KMS-11 (cell line): Measurements from ENCODE around the gene STMND1.
"Not testable (repeated sequence)": the region's sequence is repeated elsewhere in the genome, so short reads cannot be mapped to it uniquely, and the experiment has no call there.

Experiments
- H2AFZ ChIP-seq: fragments of 200-600 bp; sonication (generic); 2 replicates; pipeline ENCODE4 v1.6.1; 2016; ENCODE audit warnings: antibody characterized with exemption, mixed run types, low read depth
- H3K27ac ChIP-seq: fragments of 200-600 bp; sonication (generic); 2 replicates; pipeline ENCODE4 v1.6.1; 2016; ENCODE audit warnings: mild to moderate bottlenecking, mixed run types
- H3K27me3 ChIP-seq: fragments of 200-600 bp; sonication (generic); 2 replicates; pipeline ENCODE4 v1.6.1; 2017; ENCODE audit warnings: mild to moderate bottlenecking, low read depth, mixed run types, moderate library complexity; ENCODE audit not compliant: insufficient read depth
- H3K36me3 ChIP-seq: fragments of 200-600 bp; sonication (generic); 2 replicates; pipeline ENCODE4 v1.6.1; 2017; ENCODE audit warnings: mild to moderate bottlenecking, mixed run types; ENCODE audit not compliant: insufficient read depth
- H3K4me1 ChIP-seq: fragments of 200-600 bp; sonication (generic); 2 replicates; pipeline ENCODE4 v1.6.1; 2016; ENCODE audit warnings: mild to moderate bottlenecking, low read depth, mixed run types; ENCODE audit not compliant: poor library complexity, severe bottlenecking
- H3K4me2 ChIP-seq: fragments of 200-600 bp; sonication (generic); 2 replicates; pipeline ENCODE4 v1.7.0; 2016; ENCODE audit warnings: mild to moderate bottlenecking, mixed run types
- H3K4me3 ChIP-seq: fragments of 200-600 bp; sonication (generic); IDR thresholded peaks from 2 replicates; pipeline ENCODE4 v1.6.1; 2017; ENCODE audit warnings: low read depth, low read length, mixed read lengths; ENCODE audit not compliant: insufficient read depth
- H3K79me2 ChIP-seq: fragments of 200-600 bp; sonication (generic); 2 replicates; pipeline ENCODE4 v1.6.1; 2016; ENCODE audit warnings: low read depth, mixed run types; ENCODE audit not compliant: insufficient read depth
- H3K9ac ChIP-seq: fragments of 200-600 bp; sonication (generic); 2 replicates; pipeline ENCODE4 v1.6.1; 2016; ENCODE audit warnings: mild to moderate bottlenecking, mixed run types
- H4K20me1 ChIP-seq: fragments of 200-600 bp; sonication (generic); 2 replicates; pipeline ENCODE4 v1.6.1; 2016; ENCODE audit warnings: mild to moderate bottlenecking, mixed run types; ENCODE audit not compliant: insufficient read depth
- TF ChIP-seq, protein P1 (sequence below): fragments of 200-600 bp; sonication (generic); conservative IDR thresholded peaks from 2 replicates; pipeline ENCODE4 v1.6.1; 2017; ENCODE audit warnings: low read depth, mild to moderate bottlenecking, antibody characterized with exemption, low read length, moderate library complexity, mixed read lengths

The STMND1 gene

GRCh38 chr6:17066610-17067009, 35.2 kb upstream of the STMND1 start:
- no peak overlapping the region for H2AFZ ChIP-seq
- H3K27ac ChIP-seq: no peak overlapping the region
- no peaks in the 10 kb centered on the region for H3K27me3 ChIP-seq
- H4K20me1 ChIP-seq: no peaks in the 10 kb centered on the region
- H3K4me2 ChIP-seq: no peak overlapping the region
- no peaks in the 10 kb centered on the region for H3K79me2 ChIP-seq
- TF ChIP-seq, protein P1, sequence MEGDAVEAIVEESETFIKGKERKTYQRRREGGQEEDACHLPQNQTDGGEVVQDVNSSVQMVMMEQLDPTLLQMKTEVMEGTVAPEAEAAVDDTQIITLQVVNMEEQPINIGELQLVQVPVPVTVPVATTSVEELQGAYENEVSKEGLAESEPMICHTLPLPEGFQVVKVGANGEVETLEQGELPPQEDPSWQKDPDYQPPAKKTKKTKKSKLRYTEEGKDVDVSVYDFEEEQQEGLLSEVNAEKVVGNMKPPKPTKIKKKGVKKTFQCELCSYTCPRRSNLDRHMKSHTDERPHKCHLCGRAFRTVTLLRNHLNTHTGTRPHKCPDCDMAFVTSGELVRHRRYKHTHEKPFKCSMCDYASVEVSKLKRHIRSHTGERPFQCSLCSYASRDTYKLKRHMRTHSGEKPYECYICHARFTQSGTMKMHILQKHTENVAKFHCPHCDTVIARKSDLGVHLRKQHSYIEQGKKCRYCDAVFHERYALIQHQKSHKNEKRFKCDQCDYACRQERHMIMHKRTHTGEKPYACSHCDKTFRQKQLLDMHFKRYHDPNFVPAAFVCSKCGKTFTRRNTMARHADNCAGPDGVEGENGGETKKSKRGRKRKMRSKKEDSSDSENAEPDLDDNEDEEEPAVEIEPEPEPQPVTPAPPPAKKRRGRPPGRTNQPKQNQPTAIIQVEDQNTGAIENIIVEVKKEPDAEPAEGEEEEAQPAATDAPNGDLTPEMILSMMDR: no peak
- H3K36me3 ChIP-seq: no peaks in the 10 kb centered on the region
- no peak overlapping the region for H3K9ac ChIP-seq
- no peaks in the 10 kb centered on the region for H3K4me1 ChIP-seq
- no peak overlapping the region for H3K4me3 ChIP-seq

DNA sequence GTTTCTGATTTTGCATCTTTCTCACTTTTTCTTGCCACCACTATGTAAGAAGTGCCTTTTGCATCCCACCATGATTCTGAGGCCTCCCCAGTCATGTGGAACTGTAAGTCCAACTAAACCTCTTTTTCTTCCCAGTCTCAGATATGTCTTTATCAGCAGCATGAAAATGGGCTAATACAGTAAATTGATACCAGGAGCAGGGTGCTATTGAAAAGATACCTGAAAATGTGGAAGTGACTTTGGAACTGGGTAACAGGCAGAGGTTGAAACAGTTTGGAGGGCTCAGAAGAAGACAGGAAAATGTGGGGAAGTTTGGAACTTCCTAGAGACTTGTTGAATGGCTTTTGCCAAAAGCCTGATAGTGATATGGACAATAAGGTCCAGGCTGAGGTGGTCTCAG, 32.9 kb upstream of the STMND1 start:
- not testable (repeated sequence) for H3K4me1 ChIP-seq, H3K79me2 ChIP-seq, H3K4me2 ChIP-seq, H3K27ac ChIP-seq, H3K4me3 ChIP-seq, H3K9ac ChIP-seq, H3K36me3 ChIP-seq, H3K27me3 ChIP-seq, H4K20me1 ChIP-seq, H2AFZ ChIP-seq

DNA sequence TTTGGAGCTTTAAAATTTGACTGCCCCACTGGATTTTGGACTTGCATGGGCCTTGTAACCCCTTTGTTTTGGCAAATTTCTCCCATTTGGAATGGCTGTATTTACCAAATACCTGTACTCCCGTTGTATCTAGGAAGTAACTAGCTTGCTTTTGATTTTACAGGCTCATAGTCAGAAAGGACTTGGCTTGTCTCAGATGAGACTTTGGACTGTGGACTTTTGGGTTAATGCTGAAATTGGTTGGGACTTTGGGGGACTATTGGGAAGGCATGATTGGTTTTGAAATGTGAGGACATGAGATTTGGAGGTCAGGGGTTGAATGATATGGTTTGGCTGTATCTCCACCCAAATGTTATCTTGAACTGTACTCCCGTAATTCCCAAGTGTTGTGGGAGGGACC, 31.4 kb upstream of the STMND1 start:
- H3K79me2 ChIP-seq, H3K9ac ChIP-seq, H2AFZ ChIP-seq, H4K20me1 ChIP-seq, H3K27me3 ChIP-seq, H3K36me3 ChIP-seq, H3K4me1 ChIP-seq, H3K27ac ChIP-seq, H3K4me2 ChIP-seq, H3K4me3 ChIP-seq: not testable (repeated sequence)

DNA sequence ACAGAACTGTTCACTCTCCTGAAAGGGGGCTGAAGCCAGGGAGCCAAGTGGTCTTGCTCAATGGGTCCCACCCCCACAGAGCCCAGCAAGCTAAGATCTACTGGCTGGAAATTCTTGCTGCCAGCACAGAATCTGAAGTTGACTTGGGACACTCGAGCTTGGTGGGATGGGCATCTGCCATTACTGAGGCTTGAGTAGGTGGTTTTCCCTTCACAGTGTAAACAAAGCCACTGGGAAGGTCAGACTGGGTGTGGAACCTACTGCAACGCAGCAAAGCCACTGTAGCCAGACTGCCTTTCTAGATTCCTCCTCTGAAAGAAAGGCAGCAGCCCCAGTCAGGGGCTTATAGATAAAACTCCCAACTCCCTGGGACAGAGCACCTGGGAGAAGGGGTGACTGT, 28.3 kb upstream of the STMND1 start:
- H3K4me2 ChIP-seq, H3K79me2 ChIP-seq: not testable (repeated sequence)

DNA sequence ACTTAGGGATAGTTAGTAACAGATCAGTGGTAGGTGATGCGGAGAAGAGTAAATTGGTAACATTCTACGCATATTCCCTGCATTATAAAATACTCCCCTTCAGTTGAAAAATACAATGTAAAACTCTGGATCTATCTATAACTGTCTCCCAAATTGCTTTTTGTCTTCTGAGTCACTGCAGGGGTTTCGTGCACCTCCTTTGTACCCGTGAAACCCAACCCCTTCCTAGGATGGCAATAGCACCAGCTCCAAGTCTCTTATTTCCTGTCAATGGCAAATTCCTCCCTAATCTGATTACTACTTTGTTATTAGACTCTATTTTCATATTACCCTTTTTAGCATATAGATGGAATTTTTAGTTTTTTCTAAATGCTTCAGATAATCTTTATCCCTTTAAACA, 20.6 kb upstream of the STMND1 start:
- no peaks in the 10 kb centered on the region for H3K79me2 ChIP-seq
- H3K9ac ChIP-seq: no peak overlapping the region
- H3K27me3 ChIP-seq: no peaks in the 10 kb centered on the region
- no peak overlapping the region for H2AFZ ChIP-seq
- TF ChIP-seq, protein P1: no peak
- no peaks in the 10 kb centered on the region for H3K36me3 ChIP-seq
- no peak overlapping the region for H3K4me3 ChIP-seq
- no peak overlapping the region for H3K27ac ChIP-seq
- no peak overlapping the region for H3K4me2 ChIP-seq
- H3K4me1 ChIP-seq: no peaks in the 10 kb centered on the region
- no peaks in the 10 kb centered on the region for H4K20me1 ChIP-seq

More for the DNA sequence above, 28.3 kb upstream of the STMND1 start:
- H4K20me1 ChIP-seq, H3K27ac ChIP-seq, H3K9ac ChIP-seq, H3K27me3 ChIP-seq, H3K36me3 ChIP-seq, H2AFZ ChIP-seq, H3K4me1 ChIP-seq, H3K4me3 ChIP-seq: not testable (repeated sequence)

DNA sequence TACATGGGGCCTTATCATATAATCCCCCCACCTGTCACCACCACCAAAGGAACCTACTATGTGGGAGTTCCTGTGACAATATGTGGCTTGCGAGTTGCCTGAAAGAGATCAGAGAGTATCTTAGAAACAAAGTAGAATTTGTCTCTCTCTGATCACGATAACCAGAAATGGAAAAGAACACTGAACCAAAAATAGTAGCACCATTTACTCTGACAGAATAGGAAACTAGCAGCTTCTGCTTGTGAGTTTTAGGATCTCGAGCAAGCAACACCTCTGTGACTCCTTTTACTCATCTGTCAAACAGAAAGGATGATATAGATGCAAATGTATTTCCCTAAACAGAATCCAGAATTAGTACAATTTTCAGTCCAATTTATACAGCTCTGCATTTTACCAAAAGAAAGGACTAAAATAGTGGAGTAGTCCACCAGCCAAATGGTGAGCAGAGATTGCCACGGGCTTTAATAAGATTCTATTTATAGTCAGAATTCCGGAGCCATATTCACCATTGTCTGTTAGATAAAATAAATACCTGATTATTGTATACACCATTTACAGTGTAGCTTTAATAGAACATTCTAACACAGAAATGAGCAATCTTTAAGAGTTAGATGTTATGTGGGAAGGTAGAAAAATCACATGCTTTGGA, 19.9 kb upstream of the STMND1 start:
- Histone ChIP-seq H4K20me1 (no peaks in the 10 kb centered on the region), H3K4me1 (no peaks in the 10 kb centered on the region), H3K79me2 (no peaks in the 10 kb centered on the region), H3K27me3 (no peaks in the 10 kb centered on the region), H3K4me2 (no peak overlapping the region), H3K27ac (no peak overlapping the region), H2AFZ (no peak overlapping the region), H3K4me3 (no peak overlapping the region), H3K9ac (no peak overlapping the region), H3K36me3 (no peaks in the 10 kb centered on the region)
- TF ChIP-seq, protein P1: no peak
